NB4 (cell line): ENCODE data around the gene PSMD10.

ENCODE experiments used
- DNase-seq: peaks from one replicate; pipeline ENCODE4 v3.0.0; 2010; ENCODE audit warnings: low read depth
- H3K4me3 ChIP-seq: one replicate; pipeline ENCODE4 v1.5.1; 2011; ENCODE audit warnings: mild to moderate bottlenecking, low read depth, low read length, moderate library complexity
- CTCF ChIP-seq: IDR thresholded peaks from one replicate; pipeline ENCODE4 v1.5.1; 2012; ENCODE audit warnings: low read depth, low read length
- MAX ChIP-seq: IDR thresholded peaks from 2 replicates; pipeline ENCODE4 v1.6.1; 2011; ENCODE audit warnings: low read depth, low read length
- MYC ChIP-seq: IDR thresholded peaks from 2 replicates; pipeline ENCODE4 v1.6.1; 2011; ENCODE audit warnings: low read depth, low read length
- POLR2A ChIP-seq: IDR thresholded peaks from 2 replicates; pipeline ENCODE4 v1.6.1; 2011; ENCODE audit warnings: mild to moderate bottlenecking; ENCODE audit not compliant: insufficient read length; ENCODE audit errors: extremely low read depth

The PSMD10 gene

GRCh38 chrX:108122748-108123147 lies 31.4 kb upstream of the PSMD10 start:
- H3K4me3 ChIP-seq = no peak overlapping the region
- TF ChIP-seq POLR2A (no peak), MAX (no peak), MYC (no peak), CTCF (no peak)
- no peak for DNase-seq

- no peak for DNase-seq
- TF ChIP-seq POLR2A (no peak), CTCF (no peak), MYC (no peak), MAX (no peak)
- H3K4me3 ChIP-seq = no peak overlapping the region
These were observed 29.9 kb upstream of the PSMD10 start for GRCh38 chrX:108121291-108121690.

- no peak for DNase-seq
- no peak overlapping the region for H3K4me3 ChIP-seq
- TF ChIP-seq CTCF (no peak), MYC (no peak), MAX (no peak), POLR2A (no peak)
These were observed 26.6 kb upstream of the PSMD10 start for GRCh38 chrX:108117988-108118387.

- TF ChIP-seq MAX = no peak
- TF ChIP-seq POLR2A = no peak
- TF ChIP-seq CTCF = no peak
- no peak for TF ChIP-seq MYC
- DNase-seq = no peak
- H3K4me3 ChIP-seq = no peak overlapping the region
These were observed 23.2 kb upstream of the PSMD10 start for GRCh38 chrX:108114541-108114940.

- TF ChIP-seq MYC (no peak), MAX (no peak), CTCF (no peak), POLR2A (no peak)
- H3K4me3 ChIP-seq = no peak overlapping the region
- DNase-seq = no peak
These were observed 14.1 kb upstream of the PSMD10 start for GRCh38 chrX:108105473-108105872.

GRCh38 chrX:108097380-108097779 lies 6.0 kb upstream of the PSMD10 start:
- no peak for DNase-seq
- H3K4me3 ChIP-seq = no peak overlapping the region
- TF ChIP-seq MAX (no peak), MYC (no peak), POLR2A (no peak), CTCF (no peak)
